ENCODE data around the gene SORCS2.

Gene SORCS2

DNA sequence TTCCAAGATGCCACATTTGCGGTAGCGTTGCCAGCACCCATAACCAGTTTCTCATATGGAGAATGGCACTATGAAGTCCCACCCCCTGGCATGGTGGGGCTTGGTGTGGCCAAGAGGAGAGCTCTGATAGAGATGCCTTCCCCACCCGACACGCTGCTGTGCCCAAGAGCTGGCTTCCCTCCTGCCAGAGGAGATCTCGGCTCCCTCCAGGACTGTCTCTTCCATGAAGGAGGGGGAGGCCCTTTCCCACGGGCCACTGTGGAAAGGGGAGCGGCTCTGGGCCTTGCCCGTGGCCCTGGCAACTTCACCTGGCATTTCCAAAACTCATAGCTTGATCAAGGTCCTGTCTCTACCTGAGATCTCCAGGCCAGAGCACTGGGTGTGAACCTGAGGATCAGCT is 459.7 kb downstream of the SORCS2 start:
- H3K27me3 Mint-ChIP-seq (ENCODE audit: low read depth), result no peaks in the 10 kb centered on the region
- no peaks in the 10 kb centered on the region for H3K36me3 Mint-ChIP-seq (ENCODE audit: low read depth)
- peak overlapping the region; percentile 49 for H3K27ac Mint-ChIP-seq
- H3K4me3 Mint-ChIP-seq, result no peak overlapping the region
- H3K4me1 Mint-ChIP-seq (ENCODE audit: low read depth), result peaks cover 34% of the 10 kb centered on the region
- DNase-seq (ENCODE audit: low spot score), result no peak
- H3K9me3 Mint-ChIP-seq, result peaks cover 5% of the 10 kb centered on the region

GRCh38 chr4:7652451-7652881 is 460.1 kb downstream of the SORCS2 start:
- peak overlapping the region; percentile 5 for H3K4me3 Mint-ChIP-seq
- H3K27ac Mint-ChIP-seq, result peak overlapping the region; percentile 52
- DNase-seq (ENCODE audit: low spot score), result no peak
- no peaks in the 10 kb centered on the region for H3K36me3 Mint-ChIP-seq (ENCODE audit: low read depth)
- H3K4me1 Mint-ChIP-seq (ENCODE audit: low read depth), result peaks cover 33% of the 10 kb centered on the region
- H3K27me3 Mint-ChIP-seq (ENCODE audit: low read depth), result no peaks in the 10 kb centered on the region
- peaks cover 5% of the 10 kb centered on the region for H3K9me3 Mint-ChIP-seq

- DNase-seq (ENCODE audit: low spot score), result no peak
- H3K36me3 Mint-ChIP-seq (ENCODE audit: low read depth), result no peaks in the 10 kb centered on the region
- H3K9me3 Mint-ChIP-seq, result peaks cover 5% of the 10 kb centered on the region
- H3K4me1 Mint-ChIP-seq (ENCODE audit: low read depth), result peaks cover 31% of the 10 kb centered on the region
- no peaks in the 10 kb centered on the region for H3K27me3 Mint-ChIP-seq (ENCODE audit: low read depth)
- H3K27ac Mint-ChIP-seq, result peak overlapping the region; percentile 52
- H3K4me3 Mint-ChIP-seq, result peak overlapping the region; percentile 5
Observed at GRCh38 chr4:7652906-7653305, 460.6 kb downstream of the SORCS2 start.

DNA sequence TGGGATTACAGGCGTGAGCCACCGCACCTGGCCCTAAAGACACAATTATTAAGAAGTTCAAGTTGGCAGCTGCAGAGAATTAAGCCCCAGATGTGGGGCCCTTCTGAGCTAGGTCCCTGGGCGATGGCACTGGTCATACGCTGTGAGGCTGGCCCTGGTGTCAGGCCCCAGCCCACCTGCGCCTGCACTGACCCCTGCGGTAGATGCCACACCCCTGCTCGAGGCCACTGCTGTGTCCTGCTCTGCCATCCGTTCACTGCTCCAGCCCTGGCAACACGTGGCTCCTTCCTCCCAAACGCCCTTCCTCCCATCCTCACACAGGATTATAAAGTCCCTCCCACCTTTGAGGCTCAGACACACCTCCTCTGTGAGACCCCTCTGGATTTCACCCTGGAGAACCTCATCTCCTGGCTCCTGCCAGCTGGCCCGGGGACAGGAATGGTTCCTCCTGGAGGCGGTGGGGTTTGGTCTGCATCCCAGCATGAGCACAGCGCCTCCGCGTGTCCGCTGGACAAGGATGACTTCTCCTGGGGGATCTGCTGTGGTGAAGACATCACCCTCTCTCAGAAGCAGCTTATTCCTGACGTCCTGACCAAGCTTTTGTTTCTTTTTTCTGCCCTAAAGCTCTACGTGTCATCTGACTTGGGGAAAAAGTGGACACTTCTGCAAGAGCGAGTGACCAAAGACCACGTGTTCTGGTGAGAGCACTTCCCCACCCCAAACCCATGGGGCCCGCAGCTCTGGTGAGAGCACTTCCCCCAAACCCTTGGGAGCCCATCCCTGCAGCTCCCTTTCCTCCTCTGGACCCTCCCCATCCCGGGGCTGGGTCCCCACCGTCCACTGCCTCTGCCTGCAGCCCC is 461.4 kb downstream of the SORCS2 start:
- DNase-seq (ENCODE audit: low spot score), result no peak
- peaks cover 5% of the 10 kb centered on the region for H3K9me3 Mint-ChIP-seq
- H3K27me3 Mint-ChIP-seq (ENCODE audit: low read depth), result no peaks in the 10 kb centered on the region
- peaks cover 27% of the 10 kb centered on the region for H3K4me1 Mint-ChIP-seq (ENCODE audit: low read depth)
- H3K4me3 Mint-ChIP-seq, result no peak overlapping the region
- no peak overlapping the region for H3K27ac Mint-ChIP-seq
- no peaks in the 10 kb centered on the region for H3K36me3 Mint-ChIP-seq (ENCODE audit: low read depth)

DNA sequence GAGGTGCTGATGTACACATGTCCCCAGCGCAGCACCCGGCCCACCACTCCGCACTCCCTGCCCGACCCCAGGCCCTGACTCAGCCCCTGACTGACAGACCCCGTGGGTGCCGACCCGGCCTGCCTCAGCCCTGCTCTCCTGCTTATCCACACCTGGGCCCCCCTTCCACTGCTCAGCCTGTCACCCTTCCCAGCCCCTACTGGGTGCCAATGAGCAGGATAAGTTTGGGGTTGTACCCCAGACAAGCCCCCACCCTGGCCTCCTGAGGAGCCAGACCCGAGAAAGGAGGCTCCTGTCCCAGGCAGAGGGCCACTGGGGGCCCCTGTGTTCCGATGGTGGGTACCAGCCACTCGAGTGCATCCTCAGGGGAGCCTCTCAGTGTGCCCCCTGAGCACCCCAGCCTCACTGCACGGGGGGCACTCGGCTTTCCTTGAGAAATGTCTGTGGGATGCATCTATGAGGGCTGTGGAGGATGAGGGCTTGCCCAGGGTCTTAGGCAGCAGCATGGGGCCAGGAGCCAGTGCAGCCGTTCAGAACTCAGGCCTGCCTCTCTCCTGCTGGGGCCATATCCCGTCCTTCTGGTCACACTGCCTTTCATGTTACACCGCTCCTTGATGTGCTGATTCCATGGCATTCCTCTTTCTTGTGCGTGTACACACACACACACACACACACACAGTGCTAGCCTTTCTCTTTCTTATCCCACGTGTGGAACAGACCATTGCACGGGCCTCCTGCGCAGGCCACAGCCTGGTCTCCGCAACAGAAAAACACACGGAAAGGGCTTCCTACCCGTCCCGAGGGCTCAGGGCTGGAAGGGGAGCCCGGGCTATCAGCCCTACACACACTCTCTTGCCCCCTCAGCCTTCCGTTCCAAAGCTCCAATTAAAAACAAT is 462.5 kb downstream of the SORCS2 start:
- Mint-ChIP-seq H3K4me1 (ENCODE audit: low read depth) (peaks cover 19% of the 10 kb centered on the region), H3K9me3 (peaks cover 3% of the 10 kb centered on the region), H3K27ac (no peak overlapping the region), H3K36me3 (ENCODE audit: low read depth) (no peaks in the 10 kb centered on the region), H3K27me3 (ENCODE audit: low read depth) (no peaks in the 10 kb centered on the region), H3K4me3 (no peak overlapping the region)
- no peak for DNase-seq (ENCODE audit: low spot score)

DNA sequence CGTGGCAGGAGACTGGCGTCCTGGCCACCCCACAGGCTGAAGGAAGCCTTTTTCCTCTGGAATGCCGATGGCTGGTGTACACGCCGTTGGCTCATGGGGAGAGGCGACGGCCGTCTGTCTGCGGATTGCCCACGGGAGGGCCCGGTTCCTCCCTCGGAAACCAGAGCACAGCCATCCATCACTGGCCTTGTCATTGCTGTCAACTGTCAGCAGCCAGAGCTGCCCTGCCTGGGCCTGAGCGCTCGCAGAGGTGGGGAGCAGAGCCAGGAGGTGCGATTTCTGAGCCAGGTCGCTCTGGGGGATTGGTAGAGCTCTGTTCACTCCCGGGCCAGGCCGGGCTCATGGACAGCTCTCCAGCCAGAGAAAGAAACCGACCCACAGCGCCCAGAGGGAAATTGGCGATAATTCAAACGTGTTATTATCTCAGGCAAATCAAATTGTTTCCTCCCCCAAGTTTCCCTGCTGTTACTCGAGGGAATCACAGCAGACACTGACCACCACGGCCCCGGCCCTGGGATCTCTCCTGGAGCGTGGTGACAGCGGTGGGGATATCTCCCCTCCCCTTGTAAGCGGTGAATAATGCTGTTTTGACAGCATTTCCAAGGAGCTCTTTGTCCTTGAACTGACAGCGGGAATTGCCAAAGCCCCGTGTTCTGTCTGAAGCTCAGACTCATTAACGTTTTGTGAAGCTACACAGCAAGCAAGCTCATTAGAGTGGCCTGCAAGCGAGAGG is 463.3 kb downstream of the SORCS2 start:
- Mint-ChIP-seq H3K4me3 (no peak overlapping the region), H3K27ac (no peak overlapping the region), H3K27me3 (ENCODE audit: low read depth) (no peaks in the 10 kb centered on the region), H3K36me3 (ENCODE audit: low read depth) (no peaks in the 10 kb centered on the region), H3K4me1 (ENCODE audit: low read depth) (peaks cover 12% of the 10 kb centered on the region), H3K9me3 (no peaks in the 10 kb centered on the region)
- no peak for DNase-seq (ENCODE audit: low spot score)

DNA sequence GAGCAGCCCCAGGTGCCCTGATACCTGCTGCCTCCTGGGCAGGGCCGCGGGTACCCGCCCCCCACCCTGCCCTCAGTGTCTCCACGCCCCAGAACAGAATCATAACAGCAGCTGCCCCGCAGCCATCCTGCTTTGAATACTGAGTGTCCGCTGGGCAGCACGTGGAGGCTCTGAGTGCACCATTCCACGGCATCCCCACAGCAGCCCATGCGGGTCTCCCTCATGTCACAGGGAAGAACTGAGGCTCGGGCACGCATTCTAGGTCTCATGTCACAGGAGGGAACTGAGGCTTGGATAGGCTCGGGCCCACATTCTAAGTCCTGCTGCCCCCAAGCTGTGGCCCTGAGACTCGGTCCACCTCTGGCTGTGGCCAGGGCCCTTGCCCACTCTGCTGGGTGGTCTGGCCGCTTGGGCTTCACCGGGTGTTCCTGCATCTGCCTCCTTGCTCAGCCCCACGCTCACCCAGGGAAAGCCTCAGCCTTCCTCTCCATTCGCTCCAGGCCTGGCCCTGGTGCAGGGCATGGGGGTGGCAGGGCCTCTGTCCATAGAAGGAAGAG is 464.0 kb downstream of the SORCS2 start:
- no peaks in the 10 kb centered on the region for H3K27me3 Mint-ChIP-seq (ENCODE audit: low read depth)
- H3K4me1 Mint-ChIP-seq (ENCODE audit: low read depth), result peaks cover 7% of the 10 kb centered on the region
- H3K4me3 Mint-ChIP-seq, result no peak overlapping the region
- no peak for DNase-seq (ENCODE audit: low spot score)
- no peaks in the 10 kb centered on the region for H3K9me3 Mint-ChIP-seq
- H3K36me3 Mint-ChIP-seq (ENCODE audit: low read depth), result no peaks in the 10 kb centered on the region
- H3K27ac Mint-ChIP-seq, result no peak overlapping the region

DNA sequence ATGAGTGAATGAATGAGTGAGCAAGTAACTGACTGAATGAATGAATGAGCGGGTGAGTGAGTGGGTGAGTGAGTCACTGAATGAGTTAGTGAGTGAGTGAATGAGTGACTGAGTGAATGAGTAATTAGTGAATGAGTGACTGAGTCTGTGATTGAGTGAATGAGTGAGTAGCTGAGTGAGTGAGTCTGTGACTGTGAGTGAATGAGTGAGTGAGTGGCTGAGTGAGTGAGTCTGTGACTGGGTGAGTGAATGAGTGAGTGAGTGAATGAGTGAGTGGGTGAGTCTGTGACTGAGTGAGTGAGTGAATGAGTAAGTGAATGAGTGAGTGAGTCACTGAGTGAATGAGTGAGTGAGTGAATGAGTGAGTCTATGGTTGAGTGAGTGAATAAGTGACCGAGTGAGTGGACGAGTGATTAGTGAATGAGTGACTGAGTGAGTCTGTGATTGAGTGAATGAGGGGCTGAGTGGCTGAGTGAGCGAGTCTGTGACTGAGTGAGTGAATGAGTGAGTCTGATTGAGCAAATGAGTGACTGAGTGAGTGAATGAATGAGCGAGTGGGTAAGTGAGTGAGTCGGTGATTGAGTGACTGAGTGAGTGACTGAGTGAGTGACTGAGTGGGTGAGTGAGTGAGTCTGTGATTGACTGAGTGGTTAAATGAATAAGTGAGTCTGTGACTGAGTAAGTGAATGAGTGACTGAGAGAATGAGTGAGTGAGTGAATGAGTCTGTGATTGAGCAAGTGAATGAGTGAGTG is 465.4 kb downstream of the SORCS2 start:
- Mint-ChIP-seq H3K4me1 (ENCODE audit: low read depth) (peaks cover 1% of the 10 kb centered on the region), H3K4me3 (no peak overlapping the region)

GRCh38 chr4:7658341-7659204 is 466.2 kb downstream of the SORCS2 start:
- Mint-ChIP-seq H3K36me3 (ENCODE audit: low read depth) (no peaks in the 10 kb centered on the region), H3K9me3 (no peaks in the 10 kb centered on the region), H3K27ac (no peak overlapping the region), H3K27me3 (ENCODE audit: low read depth) (no peaks in the 10 kb centered on the region), H3K4me3 (no peak overlapping the region), H3K4me1 (ENCODE audit: low read depth) (no peaks in the 10 kb centered on the region)
- DNase-seq (ENCODE audit: low spot score), result no peak

More for the DNA sequence above, 465.4 kb downstream of the SORCS2 start:
- no peak for DNase-seq (ENCODE audit: low spot score)
- no peak overlapping the region for H3K27ac Mint-ChIP-seq
- H3K27me3 Mint-ChIP-seq (ENCODE audit: low read depth), result no peaks in the 10 kb centered on the region
- no peaks in the 10 kb centered on the region for H3K36me3 Mint-ChIP-seq (ENCODE audit: low read depth)
- no peaks in the 10 kb centered on the region for H3K9me3 Mint-ChIP-seq

DNA sequence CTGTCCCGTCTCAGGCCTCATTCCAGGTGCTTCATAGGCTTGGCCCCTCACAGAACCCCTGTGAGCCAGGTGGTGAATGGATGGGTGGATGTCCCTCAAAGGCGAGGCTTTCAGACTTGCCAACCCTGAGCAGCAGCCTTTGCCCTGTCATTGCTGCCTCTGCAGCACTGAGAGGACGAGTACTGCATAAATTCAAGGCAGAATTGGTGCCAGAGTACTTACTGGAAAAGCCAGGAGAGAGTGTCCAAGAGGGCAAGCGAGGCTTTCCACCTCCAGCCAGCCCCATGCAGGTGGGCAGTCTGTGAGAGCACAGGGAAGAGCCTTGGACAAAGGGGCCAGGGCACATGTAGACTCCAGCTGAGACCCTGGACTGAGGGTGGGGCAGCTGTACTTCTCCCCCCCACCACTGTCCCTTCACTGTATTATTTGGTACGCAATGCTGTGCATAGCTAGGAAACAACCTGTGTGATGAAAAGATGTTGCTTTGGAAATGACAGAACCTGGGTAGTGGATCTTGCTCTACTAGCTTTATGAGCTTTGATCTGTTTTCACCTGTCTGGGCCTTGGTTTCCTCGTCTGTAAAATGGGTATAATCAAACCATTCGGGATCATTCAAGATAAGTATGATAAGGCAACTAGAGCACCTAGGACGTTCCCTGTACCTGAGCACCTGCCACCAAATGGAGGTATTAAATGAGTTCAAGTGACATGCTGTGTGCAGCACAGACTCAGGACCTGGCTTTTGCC is 467.3 kb downstream of the SORCS2 start:
- Mint-ChIP-seq H3K27me3 (ENCODE audit: low read depth) (no peaks in the 10 kb centered on the region), H3K4me3 (no peak overlapping the region), H3K9me3 (no peaks in the 10 kb centered on the region), H3K36me3 (ENCODE audit: low read depth) (no peaks in the 10 kb centered on the region), H3K4me1 (ENCODE audit: low read depth) (no peaks in the 10 kb centered on the region), H3K27ac (no peak overlapping the region)
- no peak for DNase-seq (ENCODE audit: low spot score)

DNA sequence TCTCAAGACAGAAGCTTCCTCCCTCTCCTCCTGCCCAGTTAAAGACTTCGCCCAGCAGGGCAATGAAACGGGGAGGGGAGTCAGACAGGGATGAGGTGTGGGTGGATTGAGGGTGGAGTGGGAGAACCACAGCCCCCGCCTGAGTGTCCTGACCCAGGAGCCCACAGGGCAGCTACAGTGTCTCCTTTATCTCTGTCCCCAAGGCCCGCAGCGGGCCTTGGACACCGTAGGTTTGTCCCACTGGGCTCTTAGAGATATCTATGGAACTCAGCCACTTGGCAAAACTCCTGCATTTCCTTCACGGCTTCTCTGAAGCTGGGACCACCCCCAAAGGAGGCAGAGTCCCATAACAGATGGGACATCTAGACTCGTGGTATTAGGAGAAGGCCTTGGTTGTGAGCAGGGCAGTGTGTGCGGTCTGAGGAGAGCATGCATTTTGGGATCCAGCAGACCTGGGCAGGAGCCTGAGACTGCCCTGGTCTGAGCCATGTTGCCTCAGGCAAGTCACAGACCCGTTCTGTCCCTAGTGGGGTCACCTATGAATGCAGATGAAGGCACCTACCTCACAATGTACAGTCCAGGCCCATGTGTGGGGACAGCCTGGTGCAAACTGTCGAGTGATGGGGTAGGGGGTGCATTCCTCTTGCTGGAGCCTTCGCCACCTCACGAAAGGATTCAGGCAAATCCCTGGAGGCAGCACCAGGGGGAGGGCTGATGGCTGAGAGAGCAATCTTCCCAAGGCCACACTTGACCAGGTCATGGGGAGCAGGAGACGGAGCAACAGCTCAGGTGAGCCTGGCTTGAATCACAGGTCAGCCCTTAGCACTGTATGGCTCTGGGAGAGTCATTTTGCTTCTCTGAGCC is 468.1 kb downstream of the SORCS2 start:
- H3K4me3 Mint-ChIP-seq, result no peak overlapping the region
- no peak overlapping the region for H3K27ac Mint-ChIP-seq
- no peaks in the 10 kb centered on the region for H3K4me1 Mint-ChIP-seq (ENCODE audit: low read depth)
- no peaks in the 10 kb centered on the region for H3K9me3 Mint-ChIP-seq
- no peaks in the 10 kb centered on the region for H3K36me3 Mint-ChIP-seq (ENCODE audit: low read depth)
- DNase-seq (ENCODE audit: low spot score), result no peak
- no peaks in the 10 kb centered on the region for H3K27me3 Mint-ChIP-seq (ENCODE audit: low read depth)
